ENCODE data around the gene DTX1. TPM values are rescaled to one million over a fixed set of nuclear protein-coding genes. Genes with fewer than 3 reads are reported as not detected.

The DTX1 gene
- total RNA-seq, 1 experiment from 2014 or later = not detected

DNA sequence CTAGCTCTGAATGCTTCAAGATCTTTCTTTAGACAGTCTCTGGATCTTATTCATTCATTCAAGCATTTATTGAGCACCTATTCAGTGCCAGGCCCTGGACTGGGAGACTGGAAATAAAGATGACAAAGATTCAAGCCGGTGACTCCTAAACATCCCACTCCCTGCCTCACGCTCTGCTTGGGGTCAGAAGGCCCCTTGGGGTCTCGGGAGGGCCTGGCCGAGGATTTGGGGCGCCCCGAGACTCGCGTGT, 224 bp upstream of the DTX1 start:
- Histone ChIP-seq H3K79me2 (ENCODE audit: low read length) (no peaks in the 10 kb centered on the region), H3K27me3 (ENCODE audit: low read length) (peaks cover 52% of the 10 kb centered on the region), H3K9ac (ENCODE audit: low read length) (no peak overlapping the region), H3K4me3 (ENCODE audit: low read length) (peak overlapping the region; percentile 37; the same call in 1 of the 2 replicates), H3K9me3 (ENCODE audit: low read length) (no peaks in the 10 kb centered on the region), H3K27ac (ENCODE audit: low read length) (no peak overlapping the region), H3F3A (ENCODE audit: low read length, unreplicated experiment) (no peaks in the 10 kb centered on the region), H2AFZ (ENCODE audit: low read length) (no peak overlapping the region), H3K9me2 (replicated peaks; ENCODE audit: low read length) (no peaks in the 10 kb centered on the region), H4K20me1 (ENCODE audit: low read length) (no peaks in the 10 kb centered on the region), H3K4me2 (ENCODE audit: low read length) (peak overlapping the region; percentile 50; the same call in 1 of the 2 replicates), H3K4me1 (ENCODE audit: insufficient read depth, low read length) (no peaks in the 10 kb centered on the region), H3K36me3 (ENCODE audit: low read depth, low read length) (no peaks in the 10 kb centered on the region)
- CTCF ChIA-PET = no interaction called here
- BruUV-seq (replicated peaks) = no TSS peak
- intact Hi-C loops (cut with micrococcal nuclease) = no loop called here
- POLR2A ChIA-PET (ENCODE audit: unreplicated experiment) = no interaction called here
- DNase-seq (no peak), ATAC-seq (no peak)
- TF ChIP-seq EZH2 (IDR thresholded peaks at IDR 0.05; ENCODE audit: low read length, unreplicated experiment) = no peak
- no peak for TF ChIP-seq EZH2phosphoT487 (IDR thresholded peaks at IDR 0.05; ENCODE audit: borderline replicate concordance, low read length)
- TF ChIP-seq, protein P1, sequence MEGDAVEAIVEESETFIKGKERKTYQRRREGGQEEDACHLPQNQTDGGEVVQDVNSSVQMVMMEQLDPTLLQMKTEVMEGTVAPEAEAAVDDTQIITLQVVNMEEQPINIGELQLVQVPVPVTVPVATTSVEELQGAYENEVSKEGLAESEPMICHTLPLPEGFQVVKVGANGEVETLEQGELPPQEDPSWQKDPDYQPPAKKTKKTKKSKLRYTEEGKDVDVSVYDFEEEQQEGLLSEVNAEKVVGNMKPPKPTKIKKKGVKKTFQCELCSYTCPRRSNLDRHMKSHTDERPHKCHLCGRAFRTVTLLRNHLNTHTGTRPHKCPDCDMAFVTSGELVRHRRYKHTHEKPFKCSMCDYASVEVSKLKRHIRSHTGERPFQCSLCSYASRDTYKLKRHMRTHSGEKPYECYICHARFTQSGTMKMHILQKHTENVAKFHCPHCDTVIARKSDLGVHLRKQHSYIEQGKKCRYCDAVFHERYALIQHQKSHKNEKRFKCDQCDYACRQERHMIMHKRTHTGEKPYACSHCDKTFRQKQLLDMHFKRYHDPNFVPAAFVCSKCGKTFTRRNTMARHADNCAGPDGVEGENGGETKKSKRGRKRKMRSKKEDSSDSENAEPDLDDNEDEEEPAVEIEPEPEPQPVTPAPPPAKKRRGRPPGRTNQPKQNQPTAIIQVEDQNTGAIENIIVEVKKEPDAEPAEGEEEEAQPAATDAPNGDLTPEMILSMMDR (conservative IDR thresholded peaks at IDR 0.05; ENCODE audit: low read depth, low read length) = no peak

DNA sequence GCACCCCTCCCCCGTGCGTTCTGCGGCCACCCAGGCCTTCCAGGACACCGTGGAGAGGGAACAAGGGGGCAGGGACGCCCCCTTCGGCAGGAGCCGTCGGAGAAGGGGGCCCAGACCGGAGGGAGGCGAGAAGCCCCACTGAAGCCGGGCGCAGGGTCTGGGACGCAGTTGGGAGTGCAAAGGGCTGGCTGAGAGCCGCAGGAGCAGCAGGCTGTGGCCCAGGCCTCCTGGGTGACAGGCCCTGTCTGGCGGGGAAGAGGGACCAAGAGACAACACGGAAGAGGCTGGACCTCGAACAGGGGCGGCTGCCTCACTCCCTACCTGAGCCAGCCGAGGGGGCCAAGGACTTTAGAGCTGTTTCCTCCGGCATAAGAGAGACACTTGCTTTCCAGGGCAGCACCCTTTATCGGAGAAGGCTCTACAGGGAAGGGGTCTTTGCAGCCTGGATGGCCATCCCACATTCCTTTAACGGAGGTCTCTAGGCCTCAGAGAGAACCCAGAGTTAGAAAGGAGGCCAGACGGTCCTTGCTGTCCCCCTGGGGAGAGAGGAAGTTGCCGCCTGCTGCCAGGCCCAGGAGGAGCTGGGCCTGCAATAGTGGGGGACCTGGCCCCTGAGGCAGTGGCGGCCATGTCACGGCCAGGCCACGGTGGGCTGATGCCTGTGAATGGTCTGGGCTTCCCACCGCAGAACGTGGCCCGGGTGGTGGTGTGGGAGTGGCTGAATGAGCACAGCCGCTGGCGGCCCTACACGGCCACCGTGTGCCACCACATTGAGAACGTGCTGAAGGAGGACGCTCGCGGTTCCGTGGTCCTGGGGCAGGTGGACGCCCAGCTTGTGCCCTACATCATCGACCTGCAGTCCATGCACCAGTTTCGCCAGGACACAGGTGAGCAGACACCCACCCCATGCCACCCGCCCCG, 1.3 kb downstream of the DTX1 start:
- H3K4me1 ChIP-seq (ENCODE audit: insufficient read depth, low read length) = no peaks in the 10 kb centered on the region
- no peaks in the 10 kb centered on the region for H3K9me3 ChIP-seq (ENCODE audit: low read length)
- ATAC-seq (no peak), DNase-seq (no peak)
- TF ChIP-seq, protein P1 (conservative IDR thresholded peaks at IDR 0.05; ENCODE audit: low read depth, low read length) = no peak
- no peak for TF ChIP-seq EZH2phosphoT487 (IDR thresholded peaks at IDR 0.05; ENCODE audit: borderline replicate concordance, low read length)
- TF ChIP-seq EZH2 (IDR thresholded peaks at IDR 0.05; ENCODE audit: low read length, unreplicated experiment) = no peak
- no peaks in the 10 kb centered on the region for H3K36me3 ChIP-seq (ENCODE audit: low read depth, low read length)
- H4K20me1 ChIP-seq (ENCODE audit: low read length) = no peaks in the 10 kb centered on the region
- H3K9ac ChIP-seq (ENCODE audit: low read length) = no peak overlapping the region
- no peaks in the 10 kb centered on the region for H3K9me2 ChIP-seq (replicated peaks; ENCODE audit: low read length)
- no TSS peak for BruUV-seq (replicated peaks)
- no peaks in the 10 kb centered on the region for H3K79me2 ChIP-seq (ENCODE audit: low read length)
- H3K4me3 ChIP-seq (ENCODE audit: low read length) = no peak overlapping the region
- intact Hi-C loops (cut with micrococcal nuclease) = no loop called here
- ChIA-PET CTCF (interaction anchor here (0.6 kb wide), 1 partner anchor 96 kb away, joined by 3 read pairs; no protein-coding TSS in a partner anchor), POLR2A (ENCODE audit: unreplicated experiment) (no interaction called here)
- no peak overlapping the region for H2AFZ ChIP-seq (ENCODE audit: low read length)
- H3K4me2 ChIP-seq (ENCODE audit: low read length) = no peak overlapping the region
- no peak overlapping the region for H3K27ac ChIP-seq (ENCODE audit: low read length)
- peaks cover 41% of the 10 kb centered on the region for H3K27me3 ChIP-seq (ENCODE audit: low read length)
- H3F3A ChIP-seq (ENCODE audit: low read length, unreplicated experiment) = no peaks in the 10 kb centered on the region

DNA sequence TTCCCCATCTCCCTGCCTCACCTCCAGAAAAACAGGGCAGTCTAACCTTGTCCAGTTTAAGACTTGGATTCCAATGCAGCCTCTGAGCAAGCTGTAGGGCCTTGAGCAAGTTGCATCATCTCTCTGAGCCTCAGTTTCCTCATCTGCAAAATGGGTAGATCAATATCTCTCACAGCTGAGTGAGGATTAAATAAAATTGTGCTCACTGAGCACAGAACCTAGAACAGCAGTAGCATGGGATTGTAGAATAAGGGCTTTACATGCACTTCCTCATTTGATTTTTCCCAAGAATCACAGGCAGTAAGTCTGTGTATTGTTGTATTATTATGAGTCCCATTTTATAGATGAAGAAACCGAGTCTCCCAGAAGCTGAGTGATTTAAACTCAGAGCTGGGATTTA, 2.0 kb downstream of the DTX1 start:
- peaks cover 41% of the 10 kb centered on the region for H3K27me3 ChIP-seq (ENCODE audit: low read length)
- no peak overlapping the region for H3K9ac ChIP-seq (ENCODE audit: low read length)
- H3K4me2 ChIP-seq (ENCODE audit: low read length) = no peak overlapping the region
- no peak overlapping the region for H3K27ac ChIP-seq (ENCODE audit: low read length)
- no peaks in the 10 kb centered on the region for H3K9me2 ChIP-seq (replicated peaks; ENCODE audit: low read length)
- H3F3A ChIP-seq (ENCODE audit: low read length, unreplicated experiment) = no peaks in the 10 kb centered on the region
- intact Hi-C loops (cut with micrococcal nuclease) = no loop called here
- no peaks in the 10 kb centered on the region for H4K20me1 ChIP-seq (ENCODE audit: low read length)
- POLR2A ChIA-PET (ENCODE audit: unreplicated experiment) = no interaction called here
- H2AFZ ChIP-seq (ENCODE audit: low read length) = no peak overlapping the region
- no peaks in the 10 kb centered on the region for H3K36me3 ChIP-seq (ENCODE audit: low read depth, low read length)
- H3K4me1 ChIP-seq (ENCODE audit: insufficient read depth, low read length) = no peaks in the 10 kb centered on the region
- no peak overlapping the region for H3K4me3 ChIP-seq (ENCODE audit: low read length)
- no peaks in the 10 kb centered on the region for H3K79me2 ChIP-seq (ENCODE audit: low read length)
- no peak for DNase-seq
- CTCF ChIA-PET = interaction anchor here (0.6 kb wide), 1 partner anchor 95 kb away, joined by 3 read pairs; no protein-coding TSS in a partner anchor
- TF ChIP-seq EZH2 (IDR thresholded peaks at IDR 0.05; ENCODE audit: low read length, unreplicated experiment) = no peak
- TF ChIP-seq, protein P1 (conservative IDR thresholded peaks at IDR 0.05; ENCODE audit: low read depth, low read length) = no peak
- no peak for TF ChIP-seq EZH2phosphoT487 (IDR thresholded peaks at IDR 0.05; ENCODE audit: borderline replicate concordance, low read length)
- BruUV-seq (replicated peaks) = no TSS peak
- no peak for ATAC-seq
- H3K9me3 ChIP-seq (ENCODE audit: low read length) = no peaks in the 10 kb centered on the region

Data from PC-3 (cell line).